ENCODE data around the gene OR10AD1. TPM values are rescaled to one million over a fixed set of nuclear protein-coding genes. Genes with fewer than 3 reads are reported as not detected.
"Not testable (repeated sequence)": the region's sequence is repeated elsewhere in the genome, so short reads cannot be mapped to it uniquely, and the experiment has no call there.

Gene OR10AD1
- total RNA-seq, 1 donor from 2014 or later: not detected

DNA sequence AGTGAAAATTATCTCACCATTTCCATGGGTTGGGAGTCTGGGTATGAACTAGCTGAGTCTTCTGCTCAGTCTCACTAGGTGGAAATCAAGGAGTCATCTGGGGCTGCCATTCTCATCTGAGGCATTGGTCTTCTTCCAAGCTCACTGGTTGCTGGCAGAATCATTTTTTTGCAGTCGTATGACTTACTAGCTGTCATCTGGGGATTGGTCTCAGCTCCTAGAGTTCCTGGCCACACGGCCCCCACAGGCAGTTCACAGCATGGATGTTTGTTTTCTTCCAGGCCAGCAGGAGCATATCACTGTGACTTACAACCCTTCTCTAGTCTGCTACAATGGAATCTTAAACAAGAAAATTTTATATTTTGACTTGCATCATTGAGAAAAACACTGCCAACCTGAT is 18.6 kb upstream of the OR10AD1 start:
- Histone ChIP-seq H3K4me1 (peaks cover 8% of the 10 kb centered on the region), H3K4me3 (no peak overlapping the region), H3K27ac (no peak overlapping the region), H3K36me3 (no peaks in the 10 kb centered on the region), H3K9me3 (no peaks in the 10 kb centered on the region), H3K27me3 (ENCODE audit: low read depth) (no peaks in the 10 kb centered on the region)
- ATAC-seq: no peak
- intact Hi-C loops (cut with DNase I): no loop called here
- no peak for TF ChIP-seq CTCF (IDR thresholded peaks at IDR 0.05)
- no peak for DNase-seq

DNA sequence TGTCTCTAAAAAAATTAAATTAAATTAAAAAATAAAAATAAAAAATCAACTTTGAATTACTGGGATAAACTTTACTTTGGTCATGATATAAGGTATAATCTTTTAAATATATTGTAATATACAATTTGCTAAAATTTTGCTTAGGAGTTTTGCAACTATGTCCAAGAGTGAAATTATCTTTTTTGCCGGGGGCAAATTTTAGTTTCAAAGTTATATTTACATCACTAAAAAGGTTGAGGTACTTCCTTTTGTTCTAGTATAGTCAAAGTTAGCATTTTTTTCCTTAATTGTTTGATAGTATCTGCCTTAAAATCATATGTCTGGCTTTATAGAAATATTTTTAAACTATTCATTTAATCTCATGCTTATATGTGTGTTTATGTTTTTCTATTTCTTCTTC is 17.6 kb upstream of the OR10AD1 start:
- intact Hi-C loops (cut with DNase I): no loop called here
- H3K27me3 ChIP-seq (ENCODE audit: low read depth): no peaks in the 10 kb centered on the region
- TF ChIP-seq CTCF (IDR thresholded peaks at IDR 0.05): no peak
- no peaks in the 10 kb centered on the region for H3K9me3 ChIP-seq
- DNase-seq (no peak), ATAC-seq (no peak)
- no peak overlapping the region for H3K27ac ChIP-seq
- H3K4me3 ChIP-seq: no peak overlapping the region
- H3K4me1 ChIP-seq: peaks cover 8% of the 10 kb centered on the region
- H3K36me3 ChIP-seq: no peaks in the 10 kb centered on the region

DNA sequence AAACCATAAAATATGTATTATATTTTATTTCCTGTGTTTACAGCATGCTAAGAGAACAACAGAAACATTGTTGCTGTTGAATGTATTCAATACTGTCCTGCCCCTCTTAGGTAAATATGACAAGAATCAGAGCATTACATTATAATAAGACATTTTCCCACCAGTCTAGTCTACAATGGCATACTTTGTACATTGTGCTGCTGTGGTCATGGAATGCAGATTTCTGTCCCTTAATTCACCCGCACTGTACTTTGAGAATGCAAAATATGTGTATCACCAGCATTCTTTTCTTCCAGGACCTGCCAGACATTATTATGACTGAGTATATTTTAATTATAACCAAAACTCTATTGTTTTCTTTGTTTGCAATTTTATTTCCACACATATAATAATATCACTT is 16.5 kb upstream of the OR10AD1 start:
- Histone ChIP-seq H3K27ac (no peak overlapping the region), H3K36me3 (no peaks in the 10 kb centered on the region), H3K4me1 (peaks cover 8% of the 10 kb centered on the region), H3K27me3 (ENCODE audit: low read depth) (no peaks in the 10 kb centered on the region), H3K4me3 (no peak overlapping the region), H3K9me3 (no peaks in the 10 kb centered on the region)
- ATAC-seq (no peak), DNase-seq (no peak)
- TF ChIP-seq CTCF (IDR thresholded peaks at IDR 0.05): no peak
- intact Hi-C loops (cut with DNase I): no loop called here

GRCh38 chr12:48216785-48217184 is 13.7 kb upstream of the OR10AD1 start:
- Histone ChIP-seq H3K27me3 (ENCODE audit: low read depth) (no peaks in the 10 kb centered on the region), H3K4me3 (no peak overlapping the region), H3K36me3 (no peaks in the 10 kb centered on the region), H3K9me3 (no peaks in the 10 kb centered on the region), H3K4me1 (peaks cover 8% of the 10 kb centered on the region), H3K27ac (peak overlapping the region; percentile 4)
- DNase-seq (no peak), ATAC-seq (peak; percentile 69 to 78)
- intact Hi-C loops (cut with DNase I): no loop called here
- TF ChIP-seq CTCF (IDR thresholded peaks at IDR 0.05): no peak

DNA sequence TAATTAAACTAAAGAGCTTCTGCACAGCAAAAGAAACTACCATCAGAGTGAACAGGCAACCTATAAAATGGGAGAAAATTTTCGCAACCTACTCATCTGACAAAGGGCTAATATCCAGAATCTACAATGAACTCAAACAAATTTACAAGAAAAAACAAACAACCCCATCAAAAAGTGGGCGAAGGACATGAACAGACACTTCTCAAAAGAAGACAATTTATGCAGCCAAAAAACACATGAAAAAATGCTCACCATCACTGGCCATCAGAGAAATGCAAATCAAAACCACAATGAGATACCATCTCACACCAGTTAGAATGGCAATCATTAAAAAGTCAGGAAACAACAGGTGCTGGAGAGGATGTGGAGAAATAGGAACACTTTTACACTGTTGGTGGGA is 6.4 kb upstream of the OR10AD1 start:
- H3K4me3 ChIP-seq; H3K36me3 ChIP-seq; intact Hi-C loops (cut with DNase I); H3K4me1 ChIP-seq; DNase-seq; ATAC-seq; H3K27me3 ChIP-seq (ENCODE audit: low read depth); H3K27ac ChIP-seq: not testable (repeated sequence)
- peaks cover 22% of the 10 kb centered on the region for H3K9me3 ChIP-seq

GRCh38 chr12:48202766-48203165 is 326 bp downstream of the OR10AD1 start:
- Histone ChIP-seq H3K4me3 (no peak overlapping the region), H3K36me3 (no peaks in the 10 kb centered on the region), H3K9me3 (peaks cover 14% of the 10 kb centered on the region), H3K27me3 (ENCODE audit: low read depth) (no peaks in the 10 kb centered on the region), H3K4me1 (peaks cover 19% of the 10 kb centered on the region), H3K27ac (no peak overlapping the region)
- intact Hi-C loops (cut with DNase I): no loop called here
- DNase-seq (no peak), ATAC-seq (no peak)
- no peak for TF ChIP-seq CTCF (IDR thresholded peaks at IDR 0.05)

Data from lower lobe of right lung (tissue), 2 donors.